Neural cell (in vitro differentiated cells): ENCODE results near the gene OBP2A. TPM values are rescaled to one million over a fixed set of nuclear protein-coding genes. Genes with fewer than 3 reads are reported as not detected.

ENCODE experiments used
- H2AFZ ChIP-seq: fragments of 200-600, 300-800 bp; sonication (generic), shearing (Covaris generic); 2 replicates; pipeline ENCODE4 v1.6.0; 2014; ENCODE audit warnings: low read depth, mild to moderate bottlenecking, antibody characterized with exemption, low read length, moderate library complexity
- H3F3A ChIP-seq: fragments of 200-600 bp; shearing (Covaris generic); 2 replicates; pipeline ENCODE4 v1.6.1; 2016; ENCODE audit warnings: mild to moderate bottlenecking, moderate library complexity, mixed read lengths, antibody characterized with exemption, low read length; ENCODE audit not compliant: insufficient read depth, poor library complexity, severe bottlenecking
- H3K27ac ChIP-seq: fragments of 200-600, 300-800 bp; sonication (generic), shearing (Covaris generic); 2 replicates; pipeline ENCODE4 v1.5.1; 2014; ENCODE audit warnings: mild to moderate bottlenecking, low read length, moderate library complexity
- H3K27me3 ChIP-seq: fragments of 300-800, 200-600 bp; sonication (generic), shearing (Covaris generic); 2 replicates; pipeline ENCODE4 v1.6.0; 2014; ENCODE audit warnings: mild to moderate bottlenecking, low read depth, low read length, moderate library complexity; ENCODE audit not compliant: insufficient read depth
- H3K36me3 ChIP-seq: fragments of 300-800, 200-600 bp; sonication (generic), shearing (Covaris generic); 2 replicates; pipeline ENCODE4 v1.5.1; 2014; ENCODE audit warnings: mild to moderate bottlenecking, antibody characterized with exemption, low read length, moderate library complexity; ENCODE audit not compliant: insufficient read depth
- H3K4me2 ChIP-seq: fragments of 300-800, 200-600 bp; sonication (generic), shearing (Covaris generic); 2 replicates; pipeline ENCODE4 v1.6.0; 2014; ENCODE audit warnings: mild to moderate bottlenecking, low read length
- H3K4me3 ChIP-seq: fragments of 300-800, 200-600 bp; sonication (generic), shearing (Covaris generic); 2 replicates; pipeline ENCODE4 v1.5.1; 2014; ENCODE audit warnings: mild to moderate bottlenecking, low read length, moderate library complexity
- H3K79me2 ChIP-seq: fragments of 200-600 bp; shearing (Covaris generic); replicated peaks from 2 replicates; pipeline ENCODE4 v1.6.0; 2014; ENCODE audit warnings: mild to moderate bottlenecking, low read length, moderate library complexity; ENCODE audit not compliant: insufficient read depth
- H3K9ac ChIP-seq: fragments of 300-800, 200-600 bp; sonication (generic), shearing (Covaris generic); 2 replicates; pipeline ENCODE4 v1.6.1; 2016; ENCODE audit warnings: mild to moderate bottlenecking, low read length, mixed read lengths
- H3K9me2 ChIP-seq: fragments of 200-600 bp; shearing (Covaris generic); 2 replicates; pipeline ENCODE4 v1.6.1; 2016; ENCODE audit warnings: mild to moderate bottlenecking, low read length, mixed read lengths; ENCODE audit not compliant: insufficient read depth
- H3K9me3 ChIP-seq: fragments of 200-600, 300-800 bp; sonication (generic), shearing (Covaris generic); 2 replicates; pipeline ENCODE4 v1.6.1; 2016; ENCODE audit warnings: mild to moderate bottlenecking, mixed run types, low read length, moderate library complexity, mixed read lengths
- H4K20me1 ChIP-seq: fragments of 200-600 bp; shearing (Covaris generic); 2 replicates; pipeline ENCODE4 v1.6.1; 2016; ENCODE audit warnings: mild to moderate bottlenecking, mixed run types; ENCODE audit not compliant: insufficient read depth
- EP300 ChIP-seq: fragments of 450-650 bp; conservative IDR thresholded peaks from 2 replicates; pipeline ENCODE4 v1.6.1; 2014; ENCODE audit warnings: antibody characterized with exemption, mild to moderate bottlenecking, moderate library complexity; ENCODE audit not compliant: poor library complexity, severe bottlenecking
- EZH2 ChIP-seq: fragments of 200-600, 300-800 bp; shearing (Covaris generic), sonication (generic); IDR thresholded peaks from 2 replicates; pipeline ENCODE4 v1.6.1; 2014; ENCODE audit warnings: antibody characterized with exemption, low read length, borderline replicate concordance, mild to moderate bottlenecking; ENCODE audit not compliant: insufficient read depth, poor library complexity, severe bottlenecking
- MXI1 ChIP-seq: fragments of 450-650 bp; conservative IDR thresholded peaks from 2 replicates; pipeline ENCODE4 v1.6.1; 2014; ENCODE audit warnings: antibody characterized with exemption, mild to moderate bottlenecking; ENCODE audit not compliant: poor library complexity, severe bottlenecking
- POLR2AphosphoS5 ChIP-seq: IDR thresholded peaks from 2 replicates; pipeline ENCODE4 v1.6.1; 2012
- RAD21 ChIP-seq: fragments of 450-650 bp; conservative IDR thresholded peaks from 2 replicates; pipeline ENCODE4 v1.6.1; 2014; ENCODE audit warnings: antibody characterized with exemption, mild to moderate bottlenecking, moderate library complexity
- SMC3 ChIP-seq: fragments of 450-650 bp; conservative IDR thresholded peaks from 2 replicates; pipeline ENCODE4 v1.6.1; 2014; ENCODE audit warnings: antibody characterized with exemption, mild to moderate bottlenecking, moderate library complexity; ENCODE audit not compliant: poor library complexity
- TAF1 ChIP-seq: IDR thresholded peaks from 2 replicates; pipeline ENCODE4 v1.6.1; 2012; ENCODE audit warnings: low read depth
- polyA plus RNA-seq: library from polyadenylated mRNA; depleted of rRNA; stranded (reverse); fragments of >200 nt; gene quantifications from 2 replicates; pipeline ENCODE4 v1.2.3, GENCODE V29; 2014
- TF ChIP-seq, protein P1 (sequence below): fragments of 450-650 bp; IDR thresholded peaks from 2 replicates; pipeline ENCODE4 v1.5.1; 2014; ENCODE audit warnings: antibody characterized with exemption, mild to moderate bottlenecking, moderate library complexity; ENCODE audit not compliant: poor library complexity, severe bottlenecking
- TF ChIP-seq, protein P2 (sequence below): IDR thresholded peaks from 2 replicates; pipeline ENCODE4 v1.6.1; 2012; ENCODE audit warnings: borderline replicate concordance

OBP2A gene
- polyA plus RNA-seq, 1 donor from 2014 or later = not detected

DNA sequence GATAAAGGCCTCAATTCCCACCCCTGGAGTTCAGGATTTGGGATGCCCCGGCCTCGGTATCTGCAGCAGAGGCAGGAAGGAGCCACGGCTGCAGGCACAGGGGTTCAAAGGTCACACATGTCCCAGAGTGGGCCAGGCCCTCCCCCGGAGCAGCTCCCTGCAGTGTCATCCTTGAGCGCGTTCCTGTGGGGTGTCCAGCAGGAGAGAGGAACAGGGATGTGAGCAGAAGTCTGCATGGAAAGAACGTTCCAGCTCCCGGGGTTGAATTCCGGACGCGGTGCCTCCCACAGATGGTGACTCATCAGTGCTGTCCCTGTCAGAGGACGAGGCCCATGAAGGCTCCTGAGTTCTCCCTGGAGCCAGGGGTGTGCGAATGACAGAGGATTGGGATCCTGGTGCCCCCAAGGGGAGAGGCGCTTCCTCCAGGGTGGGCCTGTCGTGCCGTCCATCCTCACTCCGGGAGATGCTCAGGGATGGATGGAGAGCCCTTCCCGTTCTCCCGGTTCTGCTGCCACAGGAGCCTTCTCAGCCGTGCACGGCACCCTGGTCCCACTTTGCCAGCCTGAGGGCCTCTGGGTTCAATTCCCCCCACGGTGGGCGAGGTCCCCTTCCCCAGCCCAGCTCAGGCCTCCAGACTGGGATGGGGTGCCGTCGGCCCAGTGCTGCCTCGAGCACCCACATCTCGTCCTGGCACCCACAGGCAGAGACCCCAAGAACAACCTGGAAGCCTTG lies 21.6 kb upstream of the OBP2A start:
- no peaks in the 10 kb centered on the region for H3K27me3 ChIP-seq
- no peaks in the 10 kb centered on the region for H4K20me1 ChIP-seq
- H3K4me3 ChIP-seq = no peak overlapping the region
- no peaks in the 10 kb centered on the region for H3K79me2 ChIP-seq
- H3K9ac ChIP-seq = no peak overlapping the region
- H2AFZ ChIP-seq = no peak overlapping the region
- no peaks in the 10 kb centered on the region for H3K9me3 ChIP-seq
- H3K27ac ChIP-seq = no peak overlapping the region
- TF ChIP-seq MXI1 = no peak
- TF ChIP-seq RAD21 = no peak
- TF ChIP-seq, protein P1, sequence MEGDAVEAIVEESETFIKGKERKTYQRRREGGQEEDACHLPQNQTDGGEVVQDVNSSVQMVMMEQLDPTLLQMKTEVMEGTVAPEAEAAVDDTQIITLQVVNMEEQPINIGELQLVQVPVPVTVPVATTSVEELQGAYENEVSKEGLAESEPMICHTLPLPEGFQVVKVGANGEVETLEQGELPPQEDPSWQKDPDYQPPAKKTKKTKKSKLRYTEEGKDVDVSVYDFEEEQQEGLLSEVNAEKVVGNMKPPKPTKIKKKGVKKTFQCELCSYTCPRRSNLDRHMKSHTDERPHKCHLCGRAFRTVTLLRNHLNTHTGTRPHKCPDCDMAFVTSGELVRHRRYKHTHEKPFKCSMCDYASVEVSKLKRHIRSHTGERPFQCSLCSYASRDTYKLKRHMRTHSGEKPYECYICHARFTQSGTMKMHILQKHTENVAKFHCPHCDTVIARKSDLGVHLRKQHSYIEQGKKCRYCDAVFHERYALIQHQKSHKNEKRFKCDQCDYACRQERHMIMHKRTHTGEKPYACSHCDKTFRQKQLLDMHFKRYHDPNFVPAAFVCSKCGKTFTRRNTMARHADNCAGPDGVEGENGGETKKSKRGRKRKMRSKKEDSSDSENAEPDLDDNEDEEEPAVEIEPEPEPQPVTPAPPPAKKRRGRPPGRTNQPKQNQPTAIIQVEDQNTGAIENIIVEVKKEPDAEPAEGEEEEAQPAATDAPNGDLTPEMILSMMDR = no peak
- no peak for TF ChIP-seq POLR2AphosphoS5
- TF ChIP-seq EP300 = no peak
- TF ChIP-seq SMC3 = no peak
- TF ChIP-seq TAF1 = no peak
- TF ChIP-seq, protein P2, sequence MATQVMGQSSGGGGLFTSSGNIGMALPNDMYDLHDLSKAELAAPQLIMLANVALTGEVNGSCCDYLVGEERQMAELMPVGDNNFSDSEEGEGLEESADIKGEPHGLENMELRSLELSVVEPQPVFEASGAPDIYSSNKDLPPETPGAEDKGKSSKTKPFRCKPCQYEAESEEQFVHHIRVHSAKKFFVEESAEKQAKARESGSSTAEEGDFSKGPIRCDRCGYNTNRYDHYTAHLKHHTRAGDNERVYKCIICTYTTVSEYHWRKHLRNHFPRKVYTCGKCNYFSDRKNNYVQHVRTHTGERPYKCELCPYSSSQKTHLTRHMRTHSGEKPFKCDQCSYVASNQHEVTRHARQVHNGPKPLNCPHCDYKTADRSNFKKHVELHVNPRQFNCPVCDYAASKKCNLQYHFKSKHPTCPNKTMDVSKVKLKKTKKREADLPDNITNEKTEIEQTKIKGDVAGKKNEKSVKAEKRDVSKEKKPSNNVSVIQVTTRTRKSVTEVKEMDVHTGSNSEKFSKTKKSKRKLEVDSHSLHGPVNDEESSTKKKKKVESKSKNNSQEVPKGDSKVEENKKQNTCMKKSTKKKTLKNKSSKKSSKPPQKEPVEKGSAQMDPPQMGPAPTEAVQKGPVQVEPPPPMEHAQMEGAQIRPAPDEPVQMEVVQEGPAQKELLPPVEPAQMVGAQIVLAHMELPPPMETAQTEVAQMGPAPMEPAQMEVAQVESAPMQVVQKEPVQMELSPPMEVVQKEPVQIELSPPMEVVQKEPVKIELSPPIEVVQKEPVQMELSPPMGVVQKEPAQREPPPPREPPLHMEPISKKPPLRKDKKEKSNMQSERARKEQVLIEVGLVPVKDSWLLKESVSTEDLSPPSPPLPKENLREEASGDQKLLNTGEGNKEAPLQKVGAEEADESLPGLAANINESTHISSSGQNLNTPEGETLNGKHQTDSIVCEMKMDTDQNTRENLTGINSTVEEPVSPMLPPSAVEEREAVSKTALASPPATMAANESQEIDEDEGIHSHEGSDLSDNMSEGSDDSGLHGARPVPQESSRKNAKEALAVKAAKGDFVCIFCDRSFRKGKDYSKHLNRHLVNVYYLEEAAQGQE = no peak
- no peak for TF ChIP-seq EZH2
- H3K4me2 ChIP-seq = no peak overlapping the region
- H3F3A ChIP-seq = no peaks in the 10 kb centered on the region
- H3K9me2 ChIP-seq = no peaks in the 10 kb centered on the region
- no peaks in the 10 kb centered on the region for H3K36me3 ChIP-seq

DNA sequence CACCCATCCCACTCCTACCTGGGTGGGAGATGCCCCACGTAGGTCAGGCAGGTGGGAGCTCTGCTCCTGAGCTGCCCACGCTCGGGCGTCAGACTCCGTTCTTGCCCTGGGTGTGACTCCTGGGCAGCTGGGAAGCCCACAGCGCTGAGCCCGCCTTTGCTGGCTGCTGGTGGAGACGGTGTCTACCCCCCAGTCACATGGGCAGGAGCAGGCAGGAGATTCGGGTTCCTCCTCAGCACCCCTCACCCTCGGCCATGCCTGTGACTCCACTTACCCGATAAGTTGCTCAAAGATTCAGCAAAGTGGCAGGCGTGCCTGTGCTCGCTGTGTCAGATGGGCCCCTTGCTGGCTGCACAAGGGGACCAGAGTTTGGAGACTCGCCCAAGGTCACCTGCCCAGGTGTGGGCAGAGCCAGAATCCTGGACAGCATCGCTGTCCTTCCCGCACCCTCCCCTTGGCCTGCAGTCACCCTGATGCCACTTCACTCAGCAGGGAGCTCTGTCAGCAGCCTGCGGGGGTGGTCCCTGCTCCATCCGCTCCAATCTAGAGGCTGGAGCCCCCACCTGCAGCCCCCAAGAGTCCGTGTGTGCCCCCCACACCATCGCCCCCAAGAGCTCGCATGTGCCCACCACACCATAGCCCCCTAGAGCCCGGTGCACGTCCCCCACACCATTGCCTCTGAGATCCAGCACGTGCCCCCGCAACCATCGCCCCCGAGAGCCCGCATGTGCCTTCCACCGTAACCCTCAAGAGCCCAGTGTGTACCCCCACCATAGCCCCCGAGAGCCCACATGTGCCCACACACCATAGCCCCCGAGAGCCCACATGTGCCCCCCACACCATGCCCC lies 20.5 kb upstream of the OBP2A start:
- Histone ChIP-seq H3K4me3 (no peak overlapping the region), H3K9ac (no peak overlapping the region), H3K27me3 (no peaks in the 10 kb centered on the region), H3K4me2 (no peak overlapping the region), H3K79me2 (no peaks in the 10 kb centered on the region), H4K20me1 (no peaks in the 10 kb centered on the region), H3K36me3 (no peaks in the 10 kb centered on the region), H3K9me3 (no peaks in the 10 kb centered on the region), H3F3A (no peaks in the 10 kb centered on the region), H3K9me2 (no peaks in the 10 kb centered on the region), H2AFZ (no peak overlapping the region), H3K27ac (no peak overlapping the region)
- no peak for TF ChIP-seq POLR2AphosphoS5
- TF ChIP-seq SMC3 = no peak
- TF ChIP-seq EZH2 = no peak
- TF ChIP-seq, protein P2 = no peak
